ENCODE data around the gene TENM3. TPM values are rescaled to one million over a fixed set of nuclear protein-coding genes. Genes with fewer than 3 reads are reported as not detected.

The TENM3 gene
- total and polyA plus RNA-seq, 2 of the 8 experiments (the other 6 are each of a cell fraction or from before 2014, with no cell fraction given), result 36.9 to 69.3 TPM

GRCh38 chr4:182765987-182766856 is 523.0 kb downstream of the TENM3 start (continued):
- TF ChIP-seq CHD7 (IDR thresholded peaks at IDR 0.05; ENCODE audit: insufficient replicate concordance, low read length) (no peak), SUZ12 (IDR thresholded peaks at IDR 0.05; ENCODE audit: low read length) (no peak), CHD1 (IDR thresholded peaks at IDR 0.05; ENCODE audit: low read depth, low read length) (no peak), TBP (IDR thresholded peaks at IDR 0.05; ENCODE audit: low read depth, low read length) (no peak), RBBP5 (IDR thresholded peaks at IDR 0.05; ENCODE audit: borderline replicate concordance, low read depth, low read length) (no peak), FOSL1 (IDR thresholded peaks at IDR 0.05; ENCODE audit: insufficient read depth, low read depth, low read length) (no peak)
- TF ChIP-seq, protein P1, sequence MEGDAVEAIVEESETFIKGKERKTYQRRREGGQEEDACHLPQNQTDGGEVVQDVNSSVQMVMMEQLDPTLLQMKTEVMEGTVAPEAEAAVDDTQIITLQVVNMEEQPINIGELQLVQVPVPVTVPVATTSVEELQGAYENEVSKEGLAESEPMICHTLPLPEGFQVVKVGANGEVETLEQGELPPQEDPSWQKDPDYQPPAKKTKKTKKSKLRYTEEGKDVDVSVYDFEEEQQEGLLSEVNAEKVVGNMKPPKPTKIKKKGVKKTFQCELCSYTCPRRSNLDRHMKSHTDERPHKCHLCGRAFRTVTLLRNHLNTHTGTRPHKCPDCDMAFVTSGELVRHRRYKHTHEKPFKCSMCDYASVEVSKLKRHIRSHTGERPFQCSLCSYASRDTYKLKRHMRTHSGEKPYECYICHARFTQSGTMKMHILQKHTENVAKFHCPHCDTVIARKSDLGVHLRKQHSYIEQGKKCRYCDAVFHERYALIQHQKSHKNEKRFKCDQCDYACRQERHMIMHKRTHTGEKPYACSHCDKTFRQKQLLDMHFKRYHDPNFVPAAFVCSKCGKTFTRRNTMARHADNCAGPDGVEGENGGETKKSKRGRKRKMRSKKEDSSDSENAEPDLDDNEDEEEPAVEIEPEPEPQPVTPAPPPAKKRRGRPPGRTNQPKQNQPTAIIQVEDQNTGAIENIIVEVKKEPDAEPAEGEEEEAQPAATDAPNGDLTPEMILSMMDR (IDR thresholded peaks at IDR 0.05; ENCODE audit: control extremely low read depth in 1 of 3, insufficient read depth in 1 of 3, low read depth in 1 of 3, low read length in 3 of 3), result no peak
